Activated CD8-positive, alpha-beta memory T cell treated with anti-CD3 and anti-CD28 coated beads, Interleukin-2, amount 10 ng/mL, durations not matched to agents 7 days and 5 days (primary cell): ENCODE results near the gene SMCO3. TPM values are rescaled to one million over a fixed set of nuclear protein-coding genes. Genes with fewer than 3 reads are reported as not detected.
"Not testable (repeated sequence)": the region's sequence is repeated elsewhere in the genome, so short reads cannot be mapped to it uniquely, and the experiment has no call there.

Experiments
- ATAC-seq: fragments of 150-1000 bp; cut with Tn5 transposase; one replicate; pipeline ENCODE4 v1.10.0; 2021; ENCODE audit warnings: moderate library complexity
- CTCF ChIA-PET: fragments of 350-600 bp; sonication (Branson Sonifier 250); formaldehyde crosslinking; loops from one replicate; lab custom pipeline; 2021; ENCODE audit warnings: antibody characterized with exemption; lab: Charles Lee
- DNase-seq: peaks from one replicate; pipeline ENCODE4 v3.0.0-alpha.2; 2020
- H3K27ac Mint-ChIP-seq: one replicate; pipeline ENCODE4 v1.8.0; 2021; ENCODE audit warnings: mild to moderate bottlenecking, mixed read lengths
- H3K27me3 Mint-ChIP-seq: one replicate; pipeline ENCODE4 v1.8.0; 2021; ENCODE audit warnings: mixed read lengths
- H3K36me3 Mint-ChIP-seq: one replicate; pipeline ENCODE4 v1.8.0; 2021; ENCODE audit warnings: mild to moderate bottlenecking, mixed read lengths
- H3K4me1 Mint-ChIP-seq: one replicate; pipeline ENCODE4 v1.8.0; 2021; ENCODE audit warnings: mixed read lengths
- H3K4me3 Mint-ChIP-seq: one replicate; pipeline ENCODE4 v1.8.0; 2021; ENCODE audit warnings: mild to moderate bottlenecking, moderate library complexity, mixed read lengths
- H3K9me3 Mint-ChIP-seq: one replicate; pipeline ENCODE4 v1.8.0; 2022; ENCODE audit warnings: low read depth, mixed read lengths
- total RNA-seq, 2 experiments: library from RNA; stranded (reverse); gene quantifications; one replicate each; pipeline ENCODE4 v1.2.3, GENCODE V29; 2021

Gene SMCO3
- total RNA-seq, 2 experiments from 2014 or later = not detected

DNA sequence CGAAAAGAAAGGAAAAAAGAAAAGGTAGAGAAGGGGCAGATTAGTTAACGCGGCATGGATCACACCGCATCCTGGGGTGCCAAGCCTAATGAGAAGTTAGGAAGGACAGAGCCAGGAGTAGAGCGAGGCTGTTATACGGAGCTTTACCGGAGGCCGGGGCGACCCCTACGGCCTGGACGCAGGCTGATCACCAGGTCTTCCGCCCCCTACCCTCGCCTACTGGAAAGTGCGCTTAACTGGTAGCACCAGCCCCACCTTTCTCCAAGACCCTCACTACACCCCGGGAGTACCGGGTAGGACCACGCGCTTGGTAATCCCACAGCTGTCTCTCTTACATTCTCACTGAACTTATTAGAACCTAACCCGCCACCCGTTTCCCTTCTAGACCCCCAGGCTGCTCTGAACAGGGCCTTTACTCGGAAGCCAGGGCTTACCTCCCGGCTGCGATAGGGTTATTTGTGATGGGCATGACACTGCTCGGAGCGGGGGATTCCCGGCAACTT, 44.5 kb downstream of the SMCO3 start:
- peak; percentile 2 for ATAC-seq
- peaks cover 51% of the 10 kb centered on the region for H3K36me3 Mint-ChIP-seq
- peaks cover 45% of the 10 kb centered on the region for H3K4me1 Mint-ChIP-seq
- peak overlapping the region; percentile 92 for H3K4me3 Mint-ChIP-seq
- no peaks in the 10 kb centered on the region for H3K27me3 Mint-ChIP-seq
- peak; percentile 72 for DNase-seq
- CTCF ChIA-PET = interaction anchor here (0.7 to 7.7 kb wide), 19 partner anchors 11 to 531 kb away, joined by 3 to 81 read pairs (median 4); partner anchors contain the start of genes ATF7IP, C12orf60 and WBP11
- H3K27ac Mint-ChIP-seq = peak overlapping the region; percentile 99
- peaks cover 6% of the 10 kb centered on the region for H3K9me3 Mint-ChIP-seq

DNA sequence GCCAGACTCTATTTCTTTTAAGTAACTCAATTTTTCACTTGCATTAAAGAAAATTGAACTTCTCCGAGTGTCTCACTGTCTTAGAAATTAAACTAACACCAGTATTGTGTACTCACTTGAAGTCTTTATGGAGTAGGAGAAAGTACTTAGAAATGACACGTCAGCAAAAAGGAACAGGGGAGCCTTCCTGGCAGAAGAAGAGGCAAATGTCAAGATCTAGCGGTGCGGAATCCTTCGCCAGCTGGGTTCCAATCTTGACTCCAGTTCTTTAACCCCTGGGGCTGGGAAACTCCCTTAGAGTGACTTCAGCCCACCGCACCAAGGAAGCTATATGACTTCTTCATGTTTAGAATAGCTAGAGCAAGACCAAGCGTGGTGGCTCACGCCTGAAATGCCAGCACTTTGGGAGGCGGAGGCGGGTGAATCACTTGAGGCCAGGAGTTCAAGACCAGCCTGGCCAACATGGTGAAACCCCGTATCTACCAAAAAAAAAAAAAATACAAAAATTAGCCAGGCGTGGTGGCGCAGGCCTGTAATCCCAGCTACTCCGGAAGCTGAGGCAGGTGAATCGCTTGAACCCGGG, 45.1 kb downstream of the SMCO3 start:
- Mint-ChIP-seq H3K4me1 (peaks cover 43% of the 10 kb centered on the region), H3K4me3 (peak overlapping the region; percentile 92), H3K9me3 (peaks cover 6% of the 10 kb centered on the region), H3K27ac (peak overlapping the region; percentile 99), H3K36me3 (peaks cover 53% of the 10 kb centered on the region), H3K27me3 (no peaks in the 10 kb centered on the region)
- DNase-seq = peak; percentile 59
- CTCF ChIA-PET = interaction anchor here (0.8 to 7.7 kb wide), 13 partner anchors 11 to 531 kb away, joined by 3 to 81 read pairs (median 4); partner anchors contain the start of genes ATF7IP, C12orf60 and WBP11
- no peak for ATAC-seq

GRCh38 chr12:14767617-14768016, 46.4 kb downstream of the SMCO3 start:
- Mint-ChIP-seq H3K4me3 (peak overlapping the region; percentile 47), H3K36me3 (peaks cover 58% of the 10 kb centered on the region)

GRCh38 chr12:14766649-14767215, 47.2 kb downstream of the SMCO3 start:
- Mint-ChIP-seq H3K4me1 (peaks cover 32% of the 10 kb centered on the region), H3K27ac (peak overlapping the region; percentile 58), H3K4me3 (peak overlapping the region; percentile 18), H3K36me3 (peaks cover 67% of the 10 kb centered on the region), H3K27me3 (no peaks in the 10 kb centered on the region), H3K9me3 (peaks cover 10% of the 10 kb centered on the region)
- no peak for ATAC-seq
- no peak for DNase-seq
- CTCF ChIA-PET = no interaction called here

More at GRCh38 chr12:14767617-14768016, 46.4 kb downstream of the SMCO3 start:
- CTCF ChIA-PET = no interaction called here
- ATAC-seq (no peak), DNase-seq (no peak)
- Mint-ChIP-seq H3K27ac (no peak overlapping the region), H3K9me3 (peaks cover 6% of the 10 kb centered on the region), H3K27me3 (no peaks in the 10 kb centered on the region), H3K4me1 (peaks cover 38% of the 10 kb centered on the region)

GRCh38 chr12:14766020-14766419, 48.0 kb downstream of the SMCO3 start:
- H3K4me3 Mint-ChIP-seq, ATAC-seq, DNase-seq, H3K27me3 Mint-ChIP-seq, CTCF ChIA-PET: not testable (repeated sequence)
- Mint-ChIP-seq H3K4me1 (peaks cover 31% of the 10 kb centered on the region), H3K9me3 (peaks cover 11% of the 10 kb centered on the region), H3K27ac (peak overlapping the region; percentile 6), H3K36me3 (peaks cover 73% of the 10 kb centered on the region)

GRCh38 chr12:14765398-14765797, 48.6 kb downstream of the SMCO3 start:
- peaks cover 11% of the 10 kb centered on the region for H3K9me3 Mint-ChIP-seq
- H3K27me3 Mint-ChIP-seq = no peaks in the 10 kb centered on the region
- H3K4me1 Mint-ChIP-seq = peaks cover 31% of the 10 kb centered on the region
- DNase-seq (no peak), ATAC-seq (no peak)
- peaks cover 74% of the 10 kb centered on the region for H3K36me3 Mint-ChIP-seq
- no peak overlapping the region for H3K27ac Mint-ChIP-seq
- CTCF ChIA-PET = no interaction called here
- no peak overlapping the region for H3K4me3 Mint-ChIP-seq

- CTCF ChIA-PET, H3K27ac Mint-ChIP-seq, H3K4me3 Mint-ChIP-seq, H3K4me1 Mint-ChIP-seq, ATAC-seq, H3K27me3 Mint-ChIP-seq, DNase-seq: not testable (repeated sequence)
- Mint-ChIP-seq H3K36me3 (peaks cover 40% of the 10 kb centered on the region), H3K9me3 (peaks cover 12% of the 10 kb centered on the region)
These were observed 54.2 kb downstream of the SMCO3 start for GRCh38 chr12:14759711-14760280.

DNA sequence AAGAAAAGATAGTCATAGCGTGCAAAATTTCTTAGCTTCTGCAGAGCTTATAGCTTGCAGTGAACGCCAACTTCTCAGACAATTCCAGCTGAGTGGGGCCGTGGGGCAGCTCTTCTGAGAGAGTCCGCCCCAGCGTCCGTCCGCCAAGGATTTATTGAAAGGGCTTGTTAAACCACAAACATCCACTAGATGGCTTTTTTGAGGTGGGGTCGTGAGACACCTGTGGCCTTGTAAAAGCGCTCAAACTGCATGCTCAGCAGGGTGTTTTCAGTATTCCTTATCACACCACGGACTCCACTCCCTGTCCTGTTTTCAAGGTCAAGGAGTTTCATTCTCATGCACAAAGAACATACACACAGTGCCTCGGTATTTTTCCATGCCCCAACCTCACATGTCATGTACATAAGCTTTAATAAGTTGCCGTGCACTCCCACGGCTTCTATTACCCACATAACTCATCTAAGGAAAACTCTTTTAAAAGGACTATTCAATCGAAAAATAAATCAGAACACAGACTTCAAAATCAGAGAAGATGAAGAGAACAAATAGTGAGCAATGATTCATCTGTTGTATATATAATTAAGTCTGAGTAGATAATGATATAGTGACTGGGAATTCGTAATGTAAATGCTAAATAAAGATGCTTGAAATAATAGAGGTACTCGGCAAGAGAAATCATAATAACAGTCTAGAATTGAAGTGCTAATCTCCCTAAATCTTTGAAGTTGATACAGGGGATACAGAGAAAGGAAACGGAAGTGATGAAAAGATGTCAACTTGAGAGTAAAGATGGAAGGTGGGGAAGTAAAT, 57.4 kb downstream of the SMCO3 start:
- H3K27ac Mint-ChIP-seq = no peak overlapping the region
- CTCF ChIA-PET = no interaction called here
- H3K36me3 Mint-ChIP-seq = peaks cover 20% of the 10 kb centered on the region
- DNase-seq = no peak
- H3K9me3 Mint-ChIP-seq = peaks cover 7% of the 10 kb centered on the region
- no peaks in the 10 kb centered on the region for H3K27me3 Mint-ChIP-seq
- H3K4me1 Mint-ChIP-seq = no peaks in the 10 kb centered on the region
- no peak overlapping the region for H3K4me3 Mint-ChIP-seq
- no peak for ATAC-seq

Other genes starting within 250 kb of the SMCO3 start
- not detected for gene PLBD1, start 246.3 kb downstream of the SMCO3 start, total RNA-seq
- gene GUCY2C, start 117.6 kb downstream of the SMCO3 start, total RNA-seq = not detected
- gene WBP11, start 10.7 kb downstream of the SMCO3 start, total RNA-seq = 100 to 1,000 TPM; 102 to 116 TPM
- gene C12orf60, start 10.5 kb downstream of the SMCO3 start, total RNA-seq = 1 to 10 TPM; 1.6 to 1.9 TPM
- not detected for gene ART4, start 29.3 kb upstream of the SMCO3 start, total RNA-seq
- not detected for gene MGP, start 71.7 kb upstream of the SMCO3 start, total RNA-seq
- gene ERP27, start 124.4 kb upstream of the SMCO3 start, total RNA-seq = 1 to 10 TPM; 5.4 to 7.7 TPM
- gene ARHGDIB, start 147.4 kb upstream of the SMCO3 start, total RNA-seq = 1,000 to 10,000 TPM; 1,208 to 1,284 TPM
- not detected for gene PDE6H, start 158.9 kb upstream of the SMCO3 start, total RNA-seq